IMR-90 (cell line): ENCODE measurements around the gene KCNIP1.

Experiments used
- CEBPB ChIP-seq: IDR thresholded peaks from 2 replicates; pipeline ENCODE4 v1.6.1; 2012; ENCODE audit warnings: low read depth, low read length, improper control_type of control experiment
- FOS ChIP-seq: fragments of 150-350 bp; IDR thresholded peaks from 2 replicates; pipeline ENCODE4 v1.6.1; 2016; ENCODE audit warnings: low read depth, low read length
- MAZ ChIP-seq: IDR thresholded peaks from 2 replicates; pipeline ENCODE4 v1.6.1; 2012; ENCODE audit warnings: low read depth, mild to moderate bottlenecking, low read length, improper control_type of control experiment, moderate library complexity, borderline replicate concordance
- MXI1 ChIP-seq: IDR thresholded peaks from 2 replicates; pipeline ENCODE4 v1.6.1; 2012; ENCODE audit warnings: low read depth, mild to moderate bottlenecking, low read length, moderate library complexity, borderline replicate concordance
- TF ChIP-seq, protein P1 (sequence below): conservative IDR thresholded peaks from 2 replicates; pipeline ENCODE4 v1.5.1; 2012; ENCODE audit warnings: mild to moderate bottlenecking, low read depth, low read length, improper control_type of control experiment

DNA sequence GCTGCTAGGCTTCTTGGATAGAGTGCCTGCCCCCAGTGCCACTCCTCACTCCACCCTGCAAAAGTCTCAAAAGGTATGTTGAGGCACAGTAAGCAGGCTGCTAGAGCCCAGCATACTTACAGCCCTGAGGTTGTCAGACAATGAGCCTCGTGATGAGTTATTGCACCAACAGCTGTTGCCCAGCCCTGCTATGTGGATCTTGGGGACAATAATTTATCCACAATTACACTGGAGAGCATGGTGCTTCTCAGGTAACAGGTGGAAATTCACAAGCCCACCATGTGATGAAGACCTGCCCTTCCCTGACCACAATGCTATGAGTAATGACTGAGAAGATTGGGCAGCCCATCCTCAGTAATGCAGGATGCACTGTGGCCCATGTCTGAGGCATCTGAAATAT is 36.5 kb downstream of the KCNIP1 start:
- TF ChIP-seq CEBPB (no peak), MAZ (no peak), MXI1 (no peak), FOS (no peak)
- TF ChIP-seq, protein P1, sequence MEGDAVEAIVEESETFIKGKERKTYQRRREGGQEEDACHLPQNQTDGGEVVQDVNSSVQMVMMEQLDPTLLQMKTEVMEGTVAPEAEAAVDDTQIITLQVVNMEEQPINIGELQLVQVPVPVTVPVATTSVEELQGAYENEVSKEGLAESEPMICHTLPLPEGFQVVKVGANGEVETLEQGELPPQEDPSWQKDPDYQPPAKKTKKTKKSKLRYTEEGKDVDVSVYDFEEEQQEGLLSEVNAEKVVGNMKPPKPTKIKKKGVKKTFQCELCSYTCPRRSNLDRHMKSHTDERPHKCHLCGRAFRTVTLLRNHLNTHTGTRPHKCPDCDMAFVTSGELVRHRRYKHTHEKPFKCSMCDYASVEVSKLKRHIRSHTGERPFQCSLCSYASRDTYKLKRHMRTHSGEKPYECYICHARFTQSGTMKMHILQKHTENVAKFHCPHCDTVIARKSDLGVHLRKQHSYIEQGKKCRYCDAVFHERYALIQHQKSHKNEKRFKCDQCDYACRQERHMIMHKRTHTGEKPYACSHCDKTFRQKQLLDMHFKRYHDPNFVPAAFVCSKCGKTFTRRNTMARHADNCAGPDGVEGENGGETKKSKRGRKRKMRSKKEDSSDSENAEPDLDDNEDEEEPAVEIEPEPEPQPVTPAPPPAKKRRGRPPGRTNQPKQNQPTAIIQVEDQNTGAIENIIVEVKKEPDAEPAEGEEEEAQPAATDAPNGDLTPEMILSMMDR = no peak
